Neuronal stem cell (in vitro differentiated cells): ENCODE data around the gene USP46.

Experiments
- DNase-seq: peaks from one replicate; pipeline ENCODE4 v3.0.0-alpha.2; 2013; ENCODE audit warnings: low spot score
- H2AFZ ChIP-seq: one replicate; pipeline ENCODE4 v1.6.1; 2013; ENCODE audit warnings: mild to moderate bottlenecking, low read length, inconsistent platforms
- H2AK5ac ChIP-seq: 2 replicates; pipeline ENCODE4 v1.6.1; 2013; ENCODE audit warnings: low read depth, mild to moderate bottlenecking, inconsistent platforms, low read length, moderate library complexity, mixed read lengths
- H2BK120ac ChIP-seq: 2 replicates; pipeline ENCODE4 v1.6.1; 2013; ENCODE audit warnings: low read depth, mild to moderate bottlenecking, inconsistent platforms, low read length, moderate library complexity, mixed read lengths
- H2BK12ac ChIP-seq: one replicate; pipeline ENCODE4 v1.6.1; 2013; ENCODE audit warnings: low read length, inconsistent platforms
- H2BK15ac ChIP-seq: 2 replicates; pipeline ENCODE4 v1.6.1; 2013; ENCODE audit warnings: mild to moderate bottlenecking, low read length, inconsistent platforms, mixed read lengths
- H2BK5ac ChIP-seq: one replicate; pipeline ENCODE4 v1.6.1; 2013; ENCODE audit warnings: inconsistent platforms, mild to moderate bottlenecking, low read length, moderate library complexity
- H3K14ac ChIP-seq: one replicate; pipeline ENCODE4 v1.6.1; 2013; ENCODE audit warnings: low read length, inconsistent platforms
- H3K18ac ChIP-seq: 2 replicates; pipeline ENCODE4 v1.6.1; 2013; ENCODE audit warnings: low read length, inconsistent platforms
- H3K23ac ChIP-seq: 2 replicates; pipeline ENCODE4 v1.6.1; 2013; ENCODE audit warnings: low read depth, mild to moderate bottlenecking, mixed read lengths, low read length, inconsistent platforms; ENCODE audit not compliant: poor library complexity
- H3K27ac ChIP-seq: replicated peaks from 3 replicates; pipeline ENCODE4 v1.5.1; 2013; ENCODE audit warnings: low read length, inconsistent platforms
- H3K27me3 ChIP-seq, 3 experiments: 2 replicates each; pipeline ENCODE4 v1.6.1; 2013; ENCODE audit warnings: low read length in 3 of 3, mild to moderate bottlenecking in 2 of 3, inconsistent platforms in 1 of 3, low read depth in 1 of 3, mixed read lengths in 1 of 3, moderate library complexity in 1 of 3; ENCODE audit not compliant: control insufficient read depth in 3 of 3, insufficient read depth in 3 of 3
- H3K36me3 ChIP-seq, 2 donors: replicated peaks in 1 of 2; 2 replicates each; pipeline ENCODE4 v1.6.1; 2013; ENCODE audit warnings: low read length in 2 of 2; ENCODE audit not compliant: control insufficient read depth in 2 of 2, insufficient read depth in 2 of 2
- H3K4ac ChIP-seq: 2 replicates; pipeline ENCODE4 v1.6.1; 2013; ENCODE audit warnings: inconsistent platforms, mild to moderate bottlenecking, low read length, moderate library complexity
- H3K4me1 ChIP-seq, 2 donors: 1 replicate in 1 of 2; 2 replicates in 1 of 2; pipeline ENCODE4 v1.6.1; 2013; ENCODE audit warnings: low read length in 2 of 2, low read depth in 1 of 2; ENCODE audit not compliant: control insufficient read depth in 2 of 2, insufficient read depth in 1 of 2
- H3K4me2 ChIP-seq: one replicate; pipeline ENCODE4 v1.6.1; 2013; ENCODE audit warnings: mild to moderate bottlenecking, low read length, inconsistent platforms; ENCODE audit not compliant: insufficient read depth, poor library complexity, severe bottlenecking
- H3K4me3 ChIP-seq, 2 donors: 2 replicates each; pipeline ENCODE4 v1.5.1; 2013; ENCODE audit warnings: low read length in 2 of 2, mild to moderate bottlenecking in 2 of 2, inconsistent platforms in 1 of 2, moderate library complexity in 1 of 2
- H3K79me1 ChIP-seq: one replicate; pipeline ENCODE4 v1.6.1; 2013; ENCODE audit warnings: low read depth, mild to moderate bottlenecking, inconsistent platforms, low read length, moderate library complexity
- H3K9ac ChIP-seq: one replicate; pipeline ENCODE4 v1.6.1; 2013; ENCODE audit warnings: mild to moderate bottlenecking, low read depth, low read length, inconsistent platforms; ENCODE audit not compliant: poor library complexity
- H3K9me3 ChIP-seq, 2 donors: replicated peaks in 1 of 2; 2 replicates each; pipeline versions ENCODE3 to v1.6.1; 2013; ENCODE audit warnings: low read length in 2 of 2, mild to moderate bottlenecking in 2 of 2, inconsistent platforms in 1 of 2, low read depth in 1 of 2, mixed read lengths in 1 of 2, moderate library complexity in 1 of 2; ENCODE audit not compliant: control insufficient read depth in 2 of 2, insufficient read depth in 1 of 2
- H4K8ac ChIP-seq: one replicate; pipeline ENCODE4 v1.6.1; 2013; ENCODE audit warnings: low read depth, mild to moderate bottlenecking, inconsistent platforms, low read length, moderate library complexity
- H4K91ac ChIP-seq: one replicate; pipeline ENCODE4 v1.6.1; 2013; ENCODE audit warnings: low read length, low read depth, mild to moderate bottlenecking, inconsistent platforms; ENCODE audit not compliant: poor library complexity
- WGBS, 2 donors: extraction: QIAGEN DNeasy Blood & Tissue Kit; methylation state at CpG; one replicate each; pipeline ENCODE4 v1.1.7; 2013; ENCODE audit warnings: missing lambda C conversion rate in 2 of 2, mixed read lengths in 1 of 2; ENCODE audit not compliant: insufficient read length in 2 of 2, insufficient replicate concordance in 1 of 2; ENCODE audit errors: extremely low coverage in 2 of 2; 5-methylcytosine and 5-hydroxymethylcytosine counted together

The USP46 gene

DNA sequence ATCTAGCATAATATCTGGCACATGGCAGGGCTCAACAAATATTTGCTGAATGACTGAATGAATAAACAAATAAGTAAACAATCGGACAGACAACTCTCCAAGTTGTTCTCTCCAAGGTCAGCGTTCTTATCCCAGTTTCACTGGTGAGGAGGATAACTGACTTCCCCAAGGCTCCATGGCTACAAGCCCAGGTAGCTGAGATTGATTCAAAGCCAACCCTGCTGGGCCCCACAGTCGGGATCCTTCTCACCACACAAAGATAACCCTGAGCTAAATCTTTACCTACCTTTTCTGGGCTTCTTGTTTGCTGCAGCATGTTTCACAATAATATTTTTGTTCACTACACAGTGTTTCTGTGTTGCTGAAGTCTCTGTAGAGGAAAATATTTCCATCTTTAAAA is 54.9 kb downstream of the USP46 start:
- H3K4me2 ChIP-seq, result no peak overlapping the region
- H3K4me3 ChIP-seq, result no peak overlapping the region
- peaks cover 1 to 2% of the 10 kb centered on the region in 2 donors for H3K9me3 ChIP-seq
- no CpG with 5 or more reads among the region's 3 CpGs for WGBS, 2 donors
- no peak overlapping the region for H3K18ac ChIP-seq
- no peaks in the 10 kb centered on the region for H3K4me1 ChIP-seq
- H2AK5ac ChIP-seq, result no peak overlapping the region
- no peak overlapping the region for H2BK120ac ChIP-seq
- no peak overlapping the region for H2BK5ac ChIP-seq
- no peak overlapping the region for H2BK15ac ChIP-seq
- H3K9ac ChIP-seq, result no peak overlapping the region
- DNase-seq, result no peak
- no peak overlapping the region for H3K23ac ChIP-seq
- H2AFZ ChIP-seq, result no peak overlapping the region
- peaks cover 15 to 99% of the 10 kb centered on the region in 2 donors for H3K36me3 ChIP-seq
- H3K4ac ChIP-seq, result no peak overlapping the region
- H4K91ac ChIP-seq, result no peak overlapping the region
- no peak overlapping the region for H3K14ac ChIP-seq
- no peak overlapping the region for H3K27ac ChIP-seq
- no peaks in the 10 kb centered on the region for H3K79me1 ChIP-seq
- H3K27me3 ChIP-seq, result no peaks in the 10 kb centered on the region
- no peak overlapping the region for H2BK12ac ChIP-seq
- H4K8ac ChIP-seq, result no peak overlapping the region

DNA sequence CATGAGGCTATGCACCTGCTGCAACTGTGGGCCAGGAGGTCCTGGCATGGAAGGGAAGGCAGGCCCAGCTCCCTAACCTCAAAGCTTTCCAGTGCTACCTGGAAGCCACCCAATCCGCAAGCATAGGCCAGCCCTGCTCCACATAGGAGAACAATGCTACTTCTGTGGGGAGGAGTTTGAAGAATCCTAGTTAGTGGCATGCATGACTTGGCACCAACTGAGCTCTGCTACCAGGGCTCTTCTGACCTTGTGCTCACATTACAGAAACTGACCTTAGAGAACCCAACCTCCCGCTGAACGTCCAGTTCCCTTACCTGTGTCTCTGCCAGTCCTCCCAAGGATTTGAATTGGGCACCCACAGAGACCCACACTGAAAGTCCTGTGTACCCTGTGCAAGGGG is 58.8 kb downstream of the USP46 start:
- H3K36me3 ChIP-seq, result peaks cover 20 to 98% of the 10 kb centered on the region in 2 donors
- no peak overlapping the region for H3K27ac ChIP-seq
- H3K4me2 ChIP-seq, result no peak overlapping the region
- no peak for DNase-seq
- H2BK5ac ChIP-seq, result no peak overlapping the region
- no peak overlapping the region for H3K4ac ChIP-seq
- no peaks in the 10 kb centered on the region for H3K4me1 ChIP-seq
- no peak overlapping the region for H3K18ac ChIP-seq
- H3K27me3 ChIP-seq, result no peaks in the 10 kb centered on the region
- H2BK15ac ChIP-seq, result no peak overlapping the region
- no peaks in the 10 kb centered on the region for H3K79me1 ChIP-seq
- H4K91ac ChIP-seq, result no peak overlapping the region
- WGBS, 2 donors, result no CpG with 5 or more reads among the region's 3 CpGs
- H3K9me3 ChIP-seq, result no peaks in the 10 kb centered on the region
- no peak overlapping the region for H4K8ac ChIP-seq
- H3K4me3 ChIP-seq, result no peak overlapping the region
- H2BK12ac ChIP-seq, result no peak overlapping the region
- no peak overlapping the region for H3K14ac ChIP-seq
- no peak overlapping the region for H3K23ac ChIP-seq
- no peak overlapping the region for H2BK120ac ChIP-seq
- H2AFZ ChIP-seq, result no peak overlapping the region
- H2AK5ac ChIP-seq, result no peak overlapping the region
- H3K9ac ChIP-seq, result no peak overlapping the region

DNA sequence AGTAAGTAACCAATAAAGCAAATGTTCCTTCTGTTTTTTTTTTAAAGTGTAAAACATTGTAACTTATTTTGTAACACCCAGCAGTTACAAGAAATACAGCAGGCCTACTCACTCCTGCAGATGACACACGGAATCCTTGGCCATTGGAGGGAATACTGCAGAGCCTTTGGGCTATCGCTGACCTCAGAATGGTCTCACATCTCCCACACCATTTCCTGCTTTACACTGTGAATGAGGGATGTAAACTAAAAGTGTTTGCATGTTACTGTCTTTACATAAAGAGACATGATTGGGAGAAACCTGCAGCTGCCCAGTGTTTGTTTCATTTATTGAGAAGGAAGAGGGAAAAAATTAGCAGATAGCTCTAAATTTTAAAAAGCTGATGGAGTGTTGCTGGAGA is 64.1 kb downstream of the USP46 start:
- Histone ChIP-seq H3K27me3 (no peaks in the 10 kb centered on the region), H2AK5ac (no peak overlapping the region), H3K9me3 (no peaks in the 10 kb centered on the region), H2AFZ (no peak overlapping the region), H3K4me2 (no peak overlapping the region), H2BK120ac (no peak overlapping the region), H3K4me3 (no peak overlapping the region), H3K14ac (no peak overlapping the region), H3K18ac (no peak overlapping the region), H2BK12ac (no peak overlapping the region), H4K8ac (no peak overlapping the region), H3K23ac (no peak overlapping the region), H3K4me1 (no peaks in the 10 kb centered on the region), H3K4ac (no peak overlapping the region), H2BK5ac (no peak overlapping the region), H3K36me3 (peaks cover 11 to 74% of the 10 kb centered on the region in 2 donors), H3K27ac (no peak overlapping the region), H3K9ac (no peak overlapping the region), H4K91ac (no peak overlapping the region), H2BK15ac (no peak overlapping the region), H3K79me1 (no peaks in the 10 kb centered on the region)
- no peak for DNase-seq
- WGBS, 2 donors, result no CpG with 5 or more reads among the region's 2 CpGs

DNA sequence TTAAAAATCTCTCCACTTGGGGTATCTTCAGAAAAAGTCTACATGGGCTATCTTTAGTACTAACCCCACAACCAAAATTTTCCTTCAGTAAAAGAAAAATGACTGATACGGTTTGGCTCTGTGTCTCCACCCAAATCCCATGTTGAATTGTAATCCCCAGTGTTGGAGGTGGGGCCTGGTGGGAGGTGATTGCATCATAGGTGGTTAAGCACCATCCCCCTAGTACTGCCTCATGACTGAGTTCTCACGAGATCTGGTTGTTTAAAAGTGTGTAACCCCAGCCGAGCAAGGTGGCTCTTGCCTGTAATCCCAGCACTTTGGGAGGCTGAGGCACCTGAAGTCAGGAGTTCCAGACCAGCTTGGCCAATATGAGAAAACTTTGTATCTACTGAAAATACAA is 66.8 kb downstream of the USP46 start:
- Histone ChIP-seq H4K91ac (no peak overlapping the region), H2BK12ac (no peak overlapping the region), H3K14ac (no peak overlapping the region), H3K27ac (no peak overlapping the region), H3K4me1 (no peaks in the 10 kb centered on the region), H3K4me2 (no peak overlapping the region), H3K27me3 (no peaks in the 10 kb centered on the region), H3K4ac (no peak overlapping the region), H3K79me1 (no peaks in the 10 kb centered on the region), H2AK5ac (no peak overlapping the region), H2BK120ac (no peak overlapping the region), H3K23ac (no peak overlapping the region), H2BK15ac (no peak overlapping the region), H4K8ac (no peak overlapping the region), H2AFZ (no peak overlapping the region), H2BK5ac (no peak overlapping the region), H3K4me3 (no peak overlapping the region), H3K9me3 (no peaks in the 10 kb centered on the region), H3K36me3 (peaks cover 4 to 49% of the 10 kb centered on the region in 2 donors), H3K9ac (no peak overlapping the region), H3K18ac (no peak overlapping the region)
- DNase-seq, result no peak
- WGBS, 2 donors, result no CpG with 5 or more reads among the region's 3 CpGs
